ENCODE measurements around the gene EGR1.
"Not testable (repeated sequence)": the region's sequence is repeated elsewhere in the genome, so short reads cannot be mapped to it uniquely, and the experiment has no call there.

EGR1 gene

GRCh38 chr5:138498376-138498775 is 33.1 kb downstream of the EGR1 start:
- Histone ChIP-seq H3K9me3 (ENCODE audit: control insufficient read depth, insufficient read depth, low read depth, low read length) (no peaks in the 10 kb centered on the region), H3K4me3 (ENCODE audit: low read depth, low read length) (no peak overlapping the region), H3K27ac (ENCODE audit: low read depth, low read length) (no peak overlapping the region), H3K4me1 (ENCODE audit: control insufficient read depth, insufficient read depth, low read length) (peaks cover 6% of the 10 kb centered on the region), H3K9ac (ENCODE audit: low read length) (no peak overlapping the region), H3K27me3 (ENCODE audit: control insufficient read depth, insufficient read depth, low read length) (no peaks in the 10 kb centered on the region), H3K36me3 (ENCODE audit: control insufficient read depth, insufficient read depth, low read length) (no peaks in the 10 kb centered on the region)

GRCh38 chr5:138502121-138502520 is 36.8 kb downstream of the EGR1 start:
- Histone ChIP-seq H3K9ac (ENCODE audit: low read length) (no peak overlapping the region), H3K4me1 (ENCODE audit: control insufficient read depth, insufficient read depth, low read length) (no peaks in the 10 kb centered on the region), H3K9me3 (ENCODE audit: control insufficient read depth, insufficient read depth, low read depth, low read length) (no peaks in the 10 kb centered on the region), H3K27ac (ENCODE audit: low read depth, low read length) (no peak overlapping the region), H3K27me3 (ENCODE audit: control insufficient read depth, insufficient read depth, low read length) (no peaks in the 10 kb centered on the region), H3K4me3 (ENCODE audit: low read depth, low read length) (no peak overlapping the region), H3K36me3 (ENCODE audit: control insufficient read depth, insufficient read depth, low read length) (peaks cover 17% of the 10 kb centered on the region)

- Histone ChIP-seq H3K27ac (ENCODE audit: low read depth, low read length) (no peak overlapping the region), H3K9ac (ENCODE audit: low read length) (no peak overlapping the region), H3K4me1 (ENCODE audit: control insufficient read depth, insufficient read depth, low read length) (no peaks in the 10 kb centered on the region), H3K36me3 (ENCODE audit: control insufficient read depth, insufficient read depth, low read length) (peaks cover 21% of the 10 kb centered on the region), H3K27me3 (ENCODE audit: control insufficient read depth, insufficient read depth, low read length) (no peaks in the 10 kb centered on the region), H3K9me3 (ENCODE audit: control insufficient read depth, insufficient read depth, low read depth, low read length) (no peaks in the 10 kb centered on the region), H3K4me3 (ENCODE audit: low read depth, low read length) (no peak overlapping the region)
Measured at GRCh38 chr5:138502521-138502920, 37.2 kb downstream of the EGR1 start.

- no peak overlapping the region for H3K9ac ChIP-seq (ENCODE audit: low read length)
- H3K27me3 ChIP-seq (ENCODE audit: control insufficient read depth, insufficient read depth, low read length) = no peaks in the 10 kb centered on the region
- no peak overlapping the region for H3K27ac ChIP-seq (ENCODE audit: low read depth, low read length)
- no peaks in the 10 kb centered on the region for H3K9me3 ChIP-seq (ENCODE audit: control insufficient read depth, insufficient read depth, low read depth, low read length)
- no peaks in the 10 kb centered on the region for H3K4me1 ChIP-seq (ENCODE audit: control insufficient read depth, insufficient read depth, low read length)
- H3K36me3 ChIP-seq (ENCODE audit: control insufficient read depth, insufficient read depth, low read length) = peaks cover 33% of the 10 kb centered on the region
- H3K4me3 ChIP-seq (ENCODE audit: low read depth, low read length) = no peak overlapping the region
Measured at GRCh38 chr5:138503487-138504270, 38.4 kb downstream of the EGR1 start.

GRCh38 chr5:138504799-138505198 is 39.5 kb downstream of the EGR1 start:
- no peak overlapping the region for H3K27ac ChIP-seq (ENCODE audit: low read depth, low read length)

GRCh38 chr5:138506370-138507306 is 41.4 kb downstream of the EGR1 start:
- no peak overlapping the region for H3K4me3 ChIP-seq (ENCODE audit: low read depth, low read length)
- peaks cover 61% of the 10 kb centered on the region for H3K36me3 ChIP-seq (ENCODE audit: control insufficient read depth, insufficient read depth, low read length)
- no peak overlapping the region for H3K9ac ChIP-seq (ENCODE audit: low read length)

More at GRCh38 chr5:138504799-138505198, 39.5 kb downstream of the EGR1 start:
- H3K9me3 ChIP-seq (ENCODE audit: control insufficient read depth, insufficient read depth, low read depth, low read length) = no peaks in the 10 kb centered on the region
- H3K4me1 ChIP-seq (ENCODE audit: control insufficient read depth, insufficient read depth, low read length) = no peaks in the 10 kb centered on the region
- no peak overlapping the region for H3K4me3 ChIP-seq (ENCODE audit: low read depth, low read length)
- H3K9ac ChIP-seq (ENCODE audit: low read length) = no peak overlapping the region
- H3K36me3 ChIP-seq (ENCODE audit: control insufficient read depth, insufficient read depth, low read length) = peaks cover 43% of the 10 kb centered on the region
- H3K27me3 ChIP-seq (ENCODE audit: control insufficient read depth, insufficient read depth, low read length) = no peaks in the 10 kb centered on the region

GRCh38 chr5:138507485-138507884 is 42.2 kb downstream of the EGR1 start:
- H3K36me3 ChIP-seq (ENCODE audit: control insufficient read depth, insufficient read depth, low read length) = peaks cover 69% of the 10 kb centered on the region
- H3K4me3 ChIP-seq (ENCODE audit: low read depth, low read length); H3K9me3 ChIP-seq (ENCODE audit: control insufficient read depth, insufficient read depth, low read depth, low read length); H3K4me1 ChIP-seq (ENCODE audit: control insufficient read depth, insufficient read depth, low read length); H3K27ac ChIP-seq (ENCODE audit: low read depth, low read length); H3K9ac ChIP-seq (ENCODE audit: low read length); H3K27me3 ChIP-seq (ENCODE audit: control insufficient read depth, insufficient read depth, low read length): not testable (repeated sequence)

More at GRCh38 chr5:138506370-138507306, 41.4 kb downstream of the EGR1 start:
- Histone ChIP-seq H3K9me3 (ENCODE audit: control insufficient read depth, insufficient read depth, low read depth, low read length) (no peaks in the 10 kb centered on the region), H3K4me1 (ENCODE audit: control insufficient read depth, insufficient read depth, low read length) (no peaks in the 10 kb centered on the region), H3K27me3 (ENCODE audit: control insufficient read depth, insufficient read depth, low read length) (no peaks in the 10 kb centered on the region), H3K27ac (ENCODE audit: low read depth, low read length) (no peak overlapping the region)

GRCh38 chr5:138508958-138509357 is 43.7 kb downstream of the EGR1 start:
- Histone ChIP-seq H3K27me3 (ENCODE audit: control insufficient read depth, insufficient read depth, low read length) (no peaks in the 10 kb centered on the region), H3K36me3 (ENCODE audit: control insufficient read depth, insufficient read depth, low read length) (peaks cover 84% of the 10 kb centered on the region), H3K9me3 (ENCODE audit: control insufficient read depth, insufficient read depth, low read depth, low read length) (no peaks in the 10 kb centered on the region), H3K4me3 (ENCODE audit: low read depth, low read length) (no peak overlapping the region), H3K27ac (ENCODE audit: low read depth, low read length) (no peak overlapping the region), H3K9ac (ENCODE audit: low read length) (no peak overlapping the region), H3K4me1 (ENCODE audit: control insufficient read depth, insufficient read depth, low read length) (no peaks in the 10 kb centered on the region)

GRCh38 chr5:138514021-138514420 is 48.7 kb downstream of the EGR1 start:
- H3K27ac ChIP-seq (ENCODE audit: low read depth, low read length) = no peak overlapping the region
- no peak overlapping the region for H3K4me3 ChIP-seq (ENCODE audit: low read depth, low read length)
- no peaks in the 10 kb centered on the region for H3K9me3 ChIP-seq (ENCODE audit: control insufficient read depth, insufficient read depth, low read depth, low read length)
- H3K36me3 ChIP-seq (ENCODE audit: control insufficient read depth, insufficient read depth, low read length) = peaks cover 96% of the 10 kb centered on the region
- no peak overlapping the region for H3K9ac ChIP-seq (ENCODE audit: low read length)
- H3K27me3 ChIP-seq (ENCODE audit: control insufficient read depth, insufficient read depth, low read length) = no peaks in the 10 kb centered on the region
- no peaks in the 10 kb centered on the region for H3K4me1 ChIP-seq (ENCODE audit: control insufficient read depth, insufficient read depth, low read length)

- no peaks in the 10 kb centered on the region for H3K27me3 ChIP-seq (ENCODE audit: control insufficient read depth, insufficient read depth, low read length)
- no peak overlapping the region for H3K9ac ChIP-seq (ENCODE audit: low read length)
- H3K9me3 ChIP-seq (ENCODE audit: control insufficient read depth, insufficient read depth, low read depth, low read length) = no peaks in the 10 kb centered on the region
- no peak overlapping the region for H3K27ac ChIP-seq (ENCODE audit: low read depth, low read length)
- H3K4me1 ChIP-seq (ENCODE audit: control insufficient read depth, insufficient read depth, low read length) = no peaks in the 10 kb centered on the region
- H3K4me3 ChIP-seq (ENCODE audit: low read depth, low read length) = no peak overlapping the region
- peaks cover 83% of the 10 kb centered on the region for H3K36me3 ChIP-seq (ENCODE audit: control insufficient read depth, insufficient read depth, low read length)
Measured at GRCh38 chr5:138515556-138516245, 50.4 kb downstream of the EGR1 start.

All from HUES6 (cell line).